ENCODE measurements around the gene PARVG. TPM values are rescaled to one million over a fixed set of nuclear protein-coding genes. Genes with fewer than 3 reads are reported as not detected.

Gene PARVG
- total RNA-seq, 1 donor from 2014 or later: not detected

GRCh38 chr22:44207173-44207980 lies 26.7 kb downstream of the PARVG start:
- peaks cover 11% of the 10 kb centered on the region for H3K27me3 Mint-ChIP-seq (ENCODE audit: unreplicated experiment)
- peaks cover 18% of the 10 kb centered on the region for H3K4me1 Mint-ChIP-seq (ENCODE audit: low read depth, unreplicated experiment)
- peaks cover 15% of the 10 kb centered on the region for H3K9me3 Mint-ChIP-seq (ENCODE audit: unreplicated experiment)
- peak; percentile 11 for DNase-seq
- no peak for TF ChIP-seq CTCF (IDR thresholded peaks at IDR 0.05; ENCODE audit: partially characterized antibody, unreplicated experiment)
- no peak overlapping the region for H3K27ac Mint-ChIP-seq (ENCODE audit: unreplicated experiment)
- H3K4me3 Mint-ChIP-seq (ENCODE audit: unreplicated experiment): no peak overlapping the region
- H3K36me3 Mint-ChIP-seq (ENCODE audit: unreplicated experiment): peaks cover 5% of the 10 kb centered on the region

- peak; percentile 5 for DNase-seq
- Mint-ChIP-seq H3K4me1 (ENCODE audit: low read depth, unreplicated experiment) (peaks cover 13% of the 10 kb centered on the region), H3K36me3 (ENCODE audit: unreplicated experiment) (peaks cover 5% of the 10 kb centered on the region), H3K4me3 (ENCODE audit: unreplicated experiment) (no peak overlapping the region), H3K27ac (ENCODE audit: unreplicated experiment) (no peak overlapping the region), H3K9me3 (ENCODE audit: unreplicated experiment) (peaks cover 9% of the 10 kb centered on the region), H3K27me3 (ENCODE audit: unreplicated experiment) (peaks cover 11% of the 10 kb centered on the region)
- no peak for TF ChIP-seq CTCF (IDR thresholded peaks at IDR 0.05; ENCODE audit: partially characterized antibody, unreplicated experiment)
Observed at GRCh38 chr22:44207981-44208317, 27.2 kb downstream of the PARVG start.

- no peak for DNase-seq
- H3K27me3 Mint-ChIP-seq (ENCODE audit: unreplicated experiment): peaks cover 9% of the 10 kb centered on the region
- H3K9me3 Mint-ChIP-seq (ENCODE audit: unreplicated experiment): peaks cover 5% of the 10 kb centered on the region
- H3K4me1 Mint-ChIP-seq (ENCODE audit: low read depth, unreplicated experiment): peaks cover 13% of the 10 kb centered on the region
- H3K27ac Mint-ChIP-seq (ENCODE audit: unreplicated experiment): no peak overlapping the region
- no peak for TF ChIP-seq CTCF (IDR thresholded peaks at IDR 0.05; ENCODE audit: partially characterized antibody, unreplicated experiment)
- no peak overlapping the region for H3K4me3 Mint-ChIP-seq (ENCODE audit: unreplicated experiment)
- H3K36me3 Mint-ChIP-seq (ENCODE audit: unreplicated experiment): peaks cover 5% of the 10 kb centered on the region
Observed at GRCh38 chr22:44209343-44209742, 28.6 kb downstream of the PARVG start.

- no peak overlapping the region for H3K4me3 Mint-ChIP-seq (ENCODE audit: unreplicated experiment)
- H3K27me3 Mint-ChIP-seq (ENCODE audit: unreplicated experiment): peaks cover 7% of the 10 kb centered on the region
- H3K4me1 Mint-ChIP-seq (ENCODE audit: low read depth, unreplicated experiment): peaks cover 13% of the 10 kb centered on the region
- TF ChIP-seq CTCF (IDR thresholded peaks at IDR 0.05; ENCODE audit: partially characterized antibody, unreplicated experiment): no peak
- H3K36me3 Mint-ChIP-seq (ENCODE audit: unreplicated experiment): peaks cover 5% of the 10 kb centered on the region
- peaks cover 3% of the 10 kb centered on the region for H3K9me3 Mint-ChIP-seq (ENCODE audit: unreplicated experiment)
- no peak overlapping the region for H3K27ac Mint-ChIP-seq (ENCODE audit: unreplicated experiment)
- no peak for DNase-seq
Observed at GRCh38 chr22:44210722-44211121, 30.0 kb downstream of the PARVG start.

GRCh38 chr22:44211256-44211945 lies 30.7 kb downstream of the PARVG start:
- H3K36me3 Mint-ChIP-seq (ENCODE audit: unreplicated experiment): peaks cover 5% of the 10 kb centered on the region
- H3K4me1 Mint-ChIP-seq (ENCODE audit: low read depth, unreplicated experiment): peaks cover 16% of the 10 kb centered on the region
- H3K27me3 Mint-ChIP-seq (ENCODE audit: unreplicated experiment): peaks cover 7% of the 10 kb centered on the region
- peak overlapping the region; percentile 36 for H3K27ac Mint-ChIP-seq (ENCODE audit: unreplicated experiment)
- TF ChIP-seq CTCF (IDR thresholded peaks at IDR 0.05; ENCODE audit: partially characterized antibody, unreplicated experiment): no peak
- H3K9me3 Mint-ChIP-seq (ENCODE audit: unreplicated experiment): peaks cover 3% of the 10 kb centered on the region
- no peak for DNase-seq
- no peak overlapping the region for H3K4me3 Mint-ChIP-seq (ENCODE audit: unreplicated experiment)

All from glutamatergic neuron (in vitro differentiated cells).